ENCODE data around the gene ABHD10. TPM values are rescaled to one million over a fixed set of nuclear protein-coding genes. Genes with fewer than 3 reads are reported as not detected.

The ABHD10 gene
- total and polyA plus RNA-seq, 8 donors, result 11.6 to 61.7 (median 15.1) TPM; not detected in 1

GRCh38 chr3:112000966-112001365, 22.1 kb downstream of the ABHD10 start:
- no peak for DNase-seq
- Histone ChIP-seq H3K27ac (no peak overlapping the region), H3K9me3 (no peaks in the 10 kb centered on the region), H3K4me3 (no peak overlapping the region), H3K27me3 (peaks cover 0 to 26% (median 10%) of the 10 kb centered on the region in 3 donors), H3K4me1 (peaks cover 7 to 16% (median 15%) of the 10 kb centered on the region in 4 donors), H3K36me3 (no peaks in the 10 kb centered on the region)
- TF ChIP-seq POLR2AphosphoS5 (IDR thresholded peaks at IDR 0.05), result no peak
- no peak for TF ChIP-seq POLR2A (IDR thresholded peaks at IDR 0.05)
- TF ChIP-seq EP300 (IDR thresholded peaks at IDR 0.05), result no peak
- 72 to 89% (median 84%) methylated on average over 2 of the region's 2 CpGs for whole genome bisulfite sequencing, 5 donors
- intact Hi-C loops (cut with DNase I; ENCODE audit: low total_unique reads), result no loop called here

- DNase-seq, result no peak
- Histone ChIP-seq H3K4me1 (peaks cover 7 to 16% (median 15%) of the 10 kb centered on the region in 4 donors), H3K4me3 (no peak overlapping the region), H3K9me3 (no peaks in the 10 kb centered on the region), H3K27ac (no peak overlapping the region), H3K27me3 (peaks cover 0 to 26% (median 10%) of the 10 kb centered on the region in 3 donors), H3K36me3 (no peaks in the 10 kb centered on the region)
- intact Hi-C loops (cut with DNase I; ENCODE audit: low total_unique reads), result no loop called here
- WGBS, 5 donors, result 95 to 100% (median 97%) methylated on average over 2 of the region's 2 CpGs
- TF ChIP-seq POLR2AphosphoS5 (IDR thresholded peaks at IDR 0.05) (no peak), CTCF (IDR thresholded peaks at IDR 0.05) (no peak), EP300 (IDR thresholded peaks at IDR 0.05) (no peak), POLR2A (IDR thresholded peaks at IDR 0.05) (no peak)
Observed at GRCh38 chr3:112001526-112001925, 22.7 kb downstream of the ABHD10 start.

GRCh38 chr3:112002096-112002971, 23.5 kb downstream of the ABHD10 start:
- Histone ChIP-seq H3K36me3 (no peaks in the 10 kb centered on the region), H3K9me3 (no peaks in the 10 kb centered on the region), H3K27me3 (peaks cover 0 to 26% (median 10%) of the 10 kb centered on the region in 3 donors), H3K4me3 (no peak overlapping the region), H3K4me1 (peaks cover 7 to 17% (median 15%) of the 10 kb centered on the region in 4 donors), H3K27ac (no peak overlapping the region)
- 68 to 82% (median 77%) methylated on average over 8 of the region's 8 CpGs for WGBS, 5 donors
- intact Hi-C loops (cut with DNase I; ENCODE audit: low total_unique reads), result no loop called here
- DNase-seq, result no peak
- TF ChIP-seq CTCF (IDR thresholded peaks at IDR 0.05), result no peak
- TF ChIP-seq POLR2AphosphoS5 (IDR thresholded peaks at IDR 0.05), result no peak
- TF ChIP-seq POLR2A (IDR thresholded peaks at IDR 0.05), result no peak
- no peak for TF ChIP-seq EP300 (IDR thresholded peaks at IDR 0.05)

GRCh38 chr3:112003321-112004080, 24.7 kb downstream of the ABHD10 start:
- no peak for TF ChIP-seq POLR2A (IDR thresholded peaks at IDR 0.05)
- no peak for TF ChIP-seq CTCF (IDR thresholded peaks at IDR 0.05)
- TF ChIP-seq EP300 (IDR thresholded peaks at IDR 0.05), result no peak
- no peak for TF ChIP-seq POLR2AphosphoS5 (IDR thresholded peaks at IDR 0.05)

More at GRCh38 chr3:112003321-112004080, 24.7 kb downstream of the ABHD10 start:
- WGBS, 5 donors, result 72 to 87% (median 84%) methylated on average over 4 of the region's 4 CpGs
- H3K36me3 ChIP-seq, result no peaks in the 10 kb centered on the region
- H3K4me3 ChIP-seq, result no peak overlapping the region
- intact Hi-C loops (cut with DNase I; ENCODE audit: low total_unique reads), result no loop called here
- H3K27me3 ChIP-seq, result peaks cover 0 to 21% (median 7%) of the 10 kb centered on the region in 3 donors
- no peak overlapping the region for H3K27ac ChIP-seq
- DNase-seq, result peak in 1 of 2 donors; percentile 36
- H3K4me1 ChIP-seq, result peaks cover 12 to 25% (median 16%) of the 10 kb centered on the region in 4 donors
- no peaks in the 10 kb centered on the region for H3K9me3 ChIP-seq
